Liver (tissue), 9 donors: ENCODE data around the gene RSBN1L. TPM values are rescaled to one million over a fixed set of nuclear protein-coding genes. Genes with fewer than 3 reads are reported as not detected.

Experiments used
- DNase-seq: peaks from one replicate; pipeline ENCODE4 v3.0.0-alpha.2; 2017; ENCODE audit warnings: low spot score
- H3K27ac ChIP-seq, 2 donors: one replicate each; pipeline ENCODE4 v1.7.0; 2013; ENCODE audit warnings: inconsistent platforms in 2 of 2, low read length in 2 of 2, control low read depth in 1 of 2, low read depth in 1 of 2, mild to moderate bottlenecking in 1 of 2
- H3K27me3 ChIP-seq, 4 donors: one replicate each; pipeline versions ENCODE4 v1.6.1 to v1.7.0; 2013; ENCODE audit warnings: low read length in 3 of 4, inconsistent platforms in 1 of 4, mild to moderate bottlenecking in 1 of 4, moderate library complexity in 1 of 4; ENCODE audit not compliant: control insufficient read depth in 4 of 4, insufficient read depth in 4 of 4
- H3K36me3 ChIP-seq, 4 donors: one replicate each; pipeline versions ENCODE4 v1.6.1 to v1.7.0; 2013; ENCODE audit warnings: low read length in 3 of 4, mild to moderate bottlenecking in 3 of 4, low read depth in 1 of 4, moderate library complexity in 1 of 4; ENCODE audit not compliant: control insufficient read depth in 4 of 4, insufficient read depth in 3 of 4
- H3K4me1 ChIP-seq, 4 donors: one replicate each; pipeline versions ENCODE4 v1.6.1 to v1.7.0; 2013; ENCODE audit warnings: low read length in 3 of 4, mild to moderate bottlenecking in 3 of 4, moderate library complexity in 1 of 4; ENCODE audit not compliant: control insufficient read depth in 4 of 4, insufficient read depth in 4 of 4
- H3K4me3 ChIP-seq, 3 donors: one replicate each; pipeline versions ENCODE4 v1.6.1 to v1.7.0; 2013; ENCODE audit warnings: low read length in 3 of 3, control low read depth in 1 of 3, low read depth in 1 of 3, mild to moderate bottlenecking in 1 of 3
- H3K9ac ChIP-seq, 2 donors: one replicate each; pipeline ENCODE4 v1.7.0; 2013; ENCODE audit warnings: low read length in 2 of 2, mild to moderate bottlenecking in 2 of 2, moderate library complexity in 2 of 2, control low read depth in 1 of 2, low read depth in 1 of 2
- H3K9me3 ChIP-seq, 4 donors: one replicate each; pipeline versions ENCODE4 v1.6.1 to v1.7.0; 2013; ENCODE audit warnings: low read length in 3 of 4; ENCODE audit not compliant: control insufficient read depth in 4 of 4
- ATF3 ChIP-seq: IDR thresholded peaks from 2 replicates; pipeline ENCODE4 v1.6.1; 2016; ENCODE audit warnings: antibody characterized with exemption
- CTCF ChIP-seq: fragments of 150-350 bp; IDR thresholded peaks from 2 replicates; pipeline ENCODE4 v1.5.1; 2017; ENCODE audit warnings: improper control_type of control experiment, low read depth, low read length; ENCODE audit not compliant: missing input control
- EGR1 ChIP-seq, 2 donors: IDR thresholded peaks; 2 replicates each; pipeline ENCODE4 v1.6.1; 2016 to 2018; ENCODE audit warnings: antibody characterized with exemption in 2 of 2, low read depth in 2 of 2
- FOXA1 ChIP-seq: IDR thresholded peaks from 2 replicates; pipeline ENCODE4 v1.6.1; 2016; ENCODE audit warnings: antibody characterized with exemption
- FOXA2 ChIP-seq: IDR thresholded peaks from 2 replicates; pipeline ENCODE4 v1.6.1; 2016; ENCODE audit warnings: antibody characterized with exemption
- GABPA ChIP-seq, 2 donors: IDR thresholded peaks in 1 of 2; conservative IDR thresholded peaks in 1 of 2; 2 replicates each; pipeline ENCODE4 v1.6.1; 2016; ENCODE audit warnings: antibody characterized with exemption in 2 of 2, mild to moderate bottlenecking in 1 of 2, moderate library complexity in 1 of 2
- HNF4A ChIP-seq, 2 donors: conservative IDR thresholded peaks; 2 replicates each; pipeline ENCODE4 v1.6.1; 2016; ENCODE audit warnings: antibody characterized with exemption in 2 of 2, mild to moderate bottlenecking in 2 of 2
- HNF4G ChIP-seq: IDR thresholded peaks from 2 replicates; pipeline ENCODE4 v1.6.1; 2016; ENCODE audit warnings: antibody characterized with exemption
- JUND ChIP-seq, 2 donors: IDR thresholded peaks; 2 replicates each; pipeline ENCODE4 v1.6.1; 2016; ENCODE audit warnings: antibody characterized with exemption in 2 of 2
- NR2F2 ChIP-seq: IDR thresholded peaks from 2 replicates; pipeline ENCODE4 v1.6.1; 2016; ENCODE audit warnings: antibody characterized with exemption
- RAD21 ChIP-seq, 2 donors: IDR thresholded peaks; 2 replicates each; pipeline ENCODE4 v1.6.1; 2016; ENCODE audit warnings: antibody characterized with exemption in 2 of 2, mild to moderate bottlenecking in 2 of 2
- REST ChIP-seq: IDR thresholded peaks from 2 replicates; pipeline ENCODE4 v1.6.1; 2016; ENCODE audit warnings: antibody characterized with exemption, mild to moderate bottlenecking
- RXRA ChIP-seq, 2 donors: IDR thresholded peaks; 2 replicates each; pipeline ENCODE4 v1.6.1; 2017 to 2018; ENCODE audit warnings: antibody characterized with exemption in 2 of 2, mild to moderate bottlenecking in 1 of 2
- SP1 ChIP-seq: IDR thresholded peaks from 2 replicates; pipeline ENCODE4 v1.6.1; 2018; ENCODE audit warnings: antibody characterized with exemption, mild to moderate bottlenecking
- TAF1 ChIP-seq: conservative IDR thresholded peaks from 2 replicates; pipeline ENCODE4 v1.6.1; 2016; ENCODE audit warnings: antibody characterized with exemption, mild to moderate bottlenecking
- YY1 ChIP-seq: IDR thresholded peaks from 2 replicates; pipeline ENCODE4 v1.6.1; 2016; ENCODE audit warnings: antibody characterized with exemption, mild to moderate bottlenecking
- ZBTB33 ChIP-seq: IDR thresholded peaks from 2 replicates; pipeline ENCODE4 v1.6.1; 2016; ENCODE audit warnings: antibody characterized with exemption
- WGBS: extraction: QIAGEN DNeasy Blood & Tissue Kit; methylation state at CpG from one replicate; pipeline ENCODE4 v1.1.7; 2013; 5-methylcytosine and 5-hydroxymethylcytosine counted together
- polyA plus RNA-seq, 2 donors: library from polyadenylated mRNA; stranded (reverse) in 1 of 2; unstranded in 1 of 2; fragments of 200-250 nt in 1 of 2; fragments of >200 nt in 1 of 2; fragmentation: Nextera tagmentation in 1 of 2; extraction: Ambion mirVana in 1 of 2; gene quantifications; one replicate each; pipeline versions ENCODE4 v1.2.1 to v1.2.3, GENCODE V29; 2013 to 2015
- total RNA-seq, 2 donors: library from RNA; depleted of rRNA; stranded (reverse); fragments of >200 nt; gene quantifications; one replicate each; pipeline ENCODE4 v1.2.3, GENCODE V29; 2014
- TF ChIP-seq, protein P1 (sequence below): IDR thresholded peaks from 2 replicates; pipeline ENCODE4 v1.6.1; 2016; ENCODE audit warnings: antibody characterized with exemption
- donor health status: healthy.
- donor health status: healthy.
- donor health status: healthy.
- donor health status: healthy.
- donor health status: healthy.

Gene RSBN1L
- total and polyA plus RNA-seq, 4 donors, result 3.3 to 23.4 (median 7.9) TPM

DNA sequence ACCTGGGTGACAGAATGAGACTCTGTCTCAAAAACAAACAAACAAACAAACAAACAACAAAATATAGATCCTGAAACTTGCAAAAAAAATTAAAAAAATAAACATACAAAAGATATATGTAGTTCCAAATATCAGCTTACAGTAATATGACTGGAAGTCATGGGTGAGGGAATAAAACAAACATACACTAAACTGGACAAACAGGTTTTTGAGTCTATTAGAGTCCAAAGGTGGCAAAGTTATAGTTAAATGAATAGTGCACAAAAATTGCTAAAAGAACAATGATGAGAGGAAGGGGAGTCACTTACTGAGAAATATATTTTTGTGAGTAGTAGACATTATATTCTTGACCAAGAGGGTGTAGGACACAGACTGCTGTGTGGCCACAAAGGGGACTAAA, 16.7 kb upstream of the RSBN1L start (continued):
- TF ChIP-seq ZBTB33, result no peak
- peak; percentile 8 to 42 for TF ChIP-seq HNF4A (conservative IDR thresholded peaks at IDR 0.05)
- no peak for TF ChIP-seq YY1
- TF ChIP-seq FOXA2, result no peak

DNA sequence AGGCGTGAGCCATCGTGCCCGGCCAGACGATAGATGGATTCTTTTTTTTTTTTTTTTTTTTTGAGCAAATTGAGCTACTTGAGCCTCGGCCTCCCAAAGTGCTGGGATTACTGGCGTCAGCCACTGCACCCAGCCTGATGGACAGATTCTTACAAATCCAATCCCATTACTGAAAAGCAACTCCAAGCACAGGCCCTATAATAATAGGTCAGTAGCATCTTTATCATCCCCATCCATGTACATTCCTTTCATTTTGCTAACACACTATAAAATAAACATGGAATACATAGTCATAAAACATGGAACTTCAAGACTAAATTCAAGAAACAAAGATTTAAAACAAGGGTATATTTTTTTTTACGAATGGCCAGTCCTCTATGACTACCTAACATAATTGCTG, 16.0 kb upstream of the RSBN1L start:
- H3K36me3 ChIP-seq, result peaks cover 3 to 11% (median 4%) of the 10 kb centered on the region in 4 donors
- no peak for TF ChIP-seq HNF4A (conservative IDR thresholded peaks at IDR 0.05)
- no peak for TF ChIP-seq ZBTB33
- no peak for TF ChIP-seq FOXA1
- TF ChIP-seq YY1, result no peak
- TF ChIP-seq GABPA (IDR thresholded peaks at IDR 0.05 in 1 of 2, conservative IDR thresholded peaks at IDR 0.05 in 1 of 2), result no peak
- no peak overlapping the region for H3K9ac ChIP-seq
- WGBS, result 90% methylated on average over 7 of the region's 7 CpGs
- no peak overlapping the region for H3K4me3 ChIP-seq
- no peaks in the 10 kb centered on the region for H3K9me3 ChIP-seq
- H3K4me1 ChIP-seq, result peaks cover 0 to 3% (median 1%) of the 10 kb centered on the region in 4 donors
- H3K27me3 ChIP-seq, result no peaks in the 10 kb centered on the region
- H3K27ac ChIP-seq, result no peak overlapping the region
- no peak for DNase-seq

- Histone ChIP-seq H3K9me3 (no peaks in the 10 kb centered on the region), H3K27ac (no peak overlapping the region), H3K36me3 (peaks cover 3 to 11% (median 4%) of the 10 kb centered on the region in 4 donors), H3K4me1 (peaks cover 0 to 5% (median 2%) of the 10 kb centered on the region in 4 donors), H3K27me3 (no peaks in the 10 kb centered on the region), H3K9ac (no peak overlapping the region), H3K4me3 (no peak overlapping the region)
- no peak for TF ChIP-seq GABPA (IDR thresholded peaks at IDR 0.05 in 1 of 2, conservative IDR thresholded peaks at IDR 0.05 in 1 of 2)
- no peak for TF ChIP-seq NR2F2
- no peak for TF ChIP-seq EGR1 (IDR thresholded peaks at IDR 0.05; ENCODE audit: low read depth in 2 of 2)
- no peak for TF ChIP-seq YY1
- TF ChIP-seq, protein P1, sequence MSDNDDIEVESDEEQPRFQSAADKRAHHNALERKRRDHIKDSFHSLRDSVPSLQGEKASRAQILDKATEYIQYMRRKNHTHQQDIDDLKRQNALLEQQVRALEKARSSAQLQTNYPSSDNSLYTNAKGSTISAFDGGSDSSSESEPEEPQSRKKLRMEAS, result no peak
- TF ChIP-seq RAD21 (IDR thresholded peaks at IDR 0.05), result no peak
- no peak for TF ChIP-seq RXRA (IDR thresholded peaks at IDR 0.05)
- no peak for TF ChIP-seq HNF4A (conservative IDR thresholded peaks at IDR 0.05)
- no peak for TF ChIP-seq REST
- TF ChIP-seq JUND (IDR thresholded peaks at IDR 0.05), result no peak
- TF ChIP-seq HNF4G, result no peak
- no peak for TF ChIP-seq CTCF
- no peak for TF ChIP-seq FOXA2
- no peak for TF ChIP-seq ZBTB33
- TF ChIP-seq FOXA1, result no peak
- TF ChIP-seq TAF1, result no peak
- no peak for TF ChIP-seq ATF3
- TF ChIP-seq SP1, result no peak
- 78% methylated on average over 9 of the region's 9 CpGs for WGBS
- no peak for DNase-seq
Measured at GRCh38 chr7:77684030-77684429, 12.2 kb upstream of the RSBN1L start.
